GM19324 (cell line): ENCODE results near the gene TPCN1.

Experiments
- ATAC-seq: cut with Tn5 transposase; IDR thresholded peaks from one replicate; pipeline ENCODE4 v1.9.1; 2021; ENCODE audit warnings: mild to moderate bottlenecking, moderate library complexity; ENCODE audit not compliant: unreplicated experiment, low FRiP score

The TPCN1 gene

GRCh38 chr12:113221997-113222729 lies 899 bp downstream of the TPCN1 start:
- no peak for ATAC-seq

- no peak for ATAC-seq
Observed at GRCh38 chr12:113222730-113223531, 1.7 kb downstream of the TPCN1 start.

GRCh38 chr12:113224955-113225354 lies 3.7 kb downstream of the TPCN1 start:
- ATAC-seq, result no peak

GRCh38 chr12:113226696-113227568 lies 5.7 kb downstream of the TPCN1 start:
- no peak for ATAC-seq

- ATAC-seq, result no peak
Observed at GRCh38 chr12:113227686-113228391, 6.6 kb downstream of the TPCN1 start.

- no peak for ATAC-seq
Observed at GRCh38 chr12:113228394-113229028, 7.2 kb downstream of the TPCN1 start.

GRCh38 chr12:113230315-113231234 lies 9.3 kb downstream of the TPCN1 start:
- ATAC-seq, result peak; percentile 4

- ATAC-seq, result no peak
Observed at GRCh38 chr12:113231235-113232088, 10.2 kb downstream of the TPCN1 start.

GRCh38 chr12:113232089-113232839 lies 11.0 kb downstream of the TPCN1 start:
- no peak for ATAC-seq

- ATAC-seq, result peak; percentile 61
Observed at GRCh38 chr12:113232840-113233585, 11.7 kb downstream of the TPCN1 start.

- no peak for ATAC-seq
Observed at GRCh38 chr12:113233967-113234366, 12.7 kb downstream of the TPCN1 start.

- no peak for ATAC-seq
Observed at GRCh38 chr12:113234483-113234882, 13.2 kb downstream of the TPCN1 start.

- no peak for ATAC-seq
Observed at GRCh38 chr12:113235976-113236375, 14.7 kb downstream of the TPCN1 start.

- ATAC-seq, result no peak
Observed at GRCh38 chr12:113236539-113237399, 15.5 kb downstream of the TPCN1 start.

GRCh38 chr12:113237748-113238147 lies 16.5 kb downstream of the TPCN1 start:
- ATAC-seq, result no peak

GRCh38 chr12:113238309-113238708 lies 17.0 kb downstream of the TPCN1 start:
- ATAC-seq, result no peak
